Retinal pigment epithelial cell (primary cell): ENCODE results near the gene GRIK5.
"Not testable (repeated sequence)": the region's sequence is repeated elsewhere in the genome, so short reads cannot be mapped to it uniquely, and the experiment has no call there.

ENCODE experiments used
- DNase-seq: peaks from one replicate; pipeline ENCODE4 v3.0.0-alpha.2; 2010; ENCODE audit warnings: low read depth
- H3K4me3 ChIP-seq: 2 replicates; pipeline ENCODE4 v1.5.1; 2011; ENCODE audit warnings: mild to moderate bottlenecking, low read length, control low read depth, moderate library complexity
- TF ChIP-seq, protein P1 (sequence below): conservative IDR thresholded peaks from 2 replicates; pipeline ENCODE4 v1.5.1; 2011; ENCODE audit warnings: low read depth, low read length, control low read depth, inconsistent platforms

GRIK5 gene

DNA sequence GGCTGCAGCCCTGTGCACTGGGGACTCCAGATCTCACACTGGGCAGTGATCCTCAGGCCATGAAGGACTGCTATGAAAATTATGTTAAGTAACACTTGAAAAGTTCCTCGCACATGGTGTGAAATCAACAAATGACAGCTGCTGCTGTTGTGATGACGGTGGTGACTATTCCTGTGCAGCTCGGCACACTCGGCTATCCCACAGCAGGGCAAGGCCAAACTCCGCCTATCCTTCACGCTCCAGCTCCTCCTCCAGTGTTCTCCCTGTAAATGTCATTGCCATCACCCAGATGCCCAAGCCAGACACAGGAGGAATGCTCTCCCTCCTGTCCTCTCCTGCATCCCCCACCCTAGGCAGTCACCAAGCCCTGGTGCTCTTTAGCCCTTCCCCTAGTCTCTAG lies 31.3 kb downstream of the GRIK5 start:
- TF ChIP-seq, protein P1, sequence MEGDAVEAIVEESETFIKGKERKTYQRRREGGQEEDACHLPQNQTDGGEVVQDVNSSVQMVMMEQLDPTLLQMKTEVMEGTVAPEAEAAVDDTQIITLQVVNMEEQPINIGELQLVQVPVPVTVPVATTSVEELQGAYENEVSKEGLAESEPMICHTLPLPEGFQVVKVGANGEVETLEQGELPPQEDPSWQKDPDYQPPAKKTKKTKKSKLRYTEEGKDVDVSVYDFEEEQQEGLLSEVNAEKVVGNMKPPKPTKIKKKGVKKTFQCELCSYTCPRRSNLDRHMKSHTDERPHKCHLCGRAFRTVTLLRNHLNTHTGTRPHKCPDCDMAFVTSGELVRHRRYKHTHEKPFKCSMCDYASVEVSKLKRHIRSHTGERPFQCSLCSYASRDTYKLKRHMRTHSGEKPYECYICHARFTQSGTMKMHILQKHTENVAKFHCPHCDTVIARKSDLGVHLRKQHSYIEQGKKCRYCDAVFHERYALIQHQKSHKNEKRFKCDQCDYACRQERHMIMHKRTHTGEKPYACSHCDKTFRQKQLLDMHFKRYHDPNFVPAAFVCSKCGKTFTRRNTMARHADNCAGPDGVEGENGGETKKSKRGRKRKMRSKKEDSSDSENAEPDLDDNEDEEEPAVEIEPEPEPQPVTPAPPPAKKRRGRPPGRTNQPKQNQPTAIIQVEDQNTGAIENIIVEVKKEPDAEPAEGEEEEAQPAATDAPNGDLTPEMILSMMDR: no peak
- H3K4me3 ChIP-seq: no peak overlapping the region
- no peak for DNase-seq

DNA sequence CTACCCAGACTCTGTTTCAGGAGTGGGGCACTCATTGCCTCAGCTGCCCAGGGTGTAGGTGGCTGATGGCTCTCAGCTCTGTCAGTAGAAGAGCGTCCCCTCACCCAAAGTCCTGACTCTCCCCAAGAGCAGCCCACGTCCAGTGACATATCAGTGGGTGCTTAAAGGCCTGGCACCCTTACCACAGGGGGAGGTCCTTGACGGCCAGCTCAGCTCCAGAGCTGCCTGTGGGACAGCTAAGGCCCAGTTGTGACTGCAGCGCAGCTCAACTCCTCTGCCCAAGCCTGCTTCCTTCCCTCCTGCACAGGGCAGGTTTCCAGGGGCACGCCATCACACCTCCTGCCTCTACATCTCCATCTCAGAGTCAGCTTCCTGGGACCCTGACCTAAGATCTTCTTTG lies 32.4 kb downstream of the GRIK5 start:
- TF ChIP-seq, protein P1: no peak

DNA sequence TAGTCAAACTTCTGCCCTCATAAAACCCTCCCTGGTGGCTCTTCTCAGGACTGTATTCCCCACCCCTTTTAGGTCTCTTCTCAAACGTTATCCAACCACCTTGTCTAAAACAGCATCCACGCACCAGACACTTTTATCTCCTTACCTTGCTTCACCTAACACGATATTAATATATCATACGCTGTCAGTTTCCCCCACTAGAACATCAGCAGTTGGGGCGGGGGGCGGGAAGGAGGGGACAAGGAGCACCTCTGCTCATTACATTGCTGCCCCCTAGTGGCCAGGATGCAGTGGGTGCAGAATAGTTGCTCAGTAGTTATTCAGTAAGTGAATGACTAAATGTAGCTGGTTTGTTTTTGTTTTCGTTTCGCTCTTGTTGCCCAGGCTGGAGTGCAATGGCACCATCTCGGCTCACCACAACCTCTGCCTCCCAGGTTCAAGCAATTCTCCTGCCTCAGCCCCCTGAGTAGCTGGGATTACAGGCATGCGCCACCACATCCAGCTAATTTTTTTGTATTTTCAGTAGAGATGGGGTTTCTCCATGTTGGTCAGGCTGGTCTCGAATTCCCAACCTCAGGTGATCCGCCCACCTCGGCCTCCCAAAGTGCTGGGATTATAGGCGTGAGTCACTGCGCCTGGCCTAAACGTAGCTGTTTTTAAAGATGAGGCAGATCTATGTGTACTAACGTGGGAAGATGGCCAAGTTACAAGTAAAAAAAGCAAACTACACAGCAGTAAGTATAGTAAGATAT lies 35.2 kb downstream of the GRIK5 start:
- not testable (repeated sequence) for H3K4me3 ChIP-seq, DNase-seq
- TF ChIP-seq, protein P1: peak; percentile 91

More for the DNA sequence above, 32.4 kb downstream of the GRIK5 start:
- no peak for DNase-seq
- H3K4me3 ChIP-seq: no peak overlapping the region

DNA sequence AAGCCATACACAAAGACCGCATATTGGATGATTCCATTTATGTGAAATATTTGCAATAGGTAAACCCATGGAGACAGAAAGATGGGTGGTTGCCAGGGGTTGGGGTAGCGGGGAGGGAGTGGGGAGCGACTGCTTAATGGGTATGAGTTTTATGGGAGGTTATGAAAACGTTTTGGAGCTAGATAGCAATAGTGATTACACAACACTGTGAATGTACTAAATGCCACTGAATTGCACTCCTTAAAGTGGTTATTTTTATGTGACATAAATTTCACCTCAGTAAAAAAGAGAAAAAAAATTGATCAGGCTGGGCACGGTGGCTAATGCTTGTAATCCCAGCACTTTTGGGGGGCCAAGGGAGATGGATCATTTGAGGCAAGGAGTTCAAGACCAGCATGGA lies 36.6 kb downstream of the GRIK5 start:
- TF ChIP-seq, protein P1: no peak
- DNase-seq: no peak
- H3K4me3 ChIP-seq: no peak overlapping the region

DNA sequence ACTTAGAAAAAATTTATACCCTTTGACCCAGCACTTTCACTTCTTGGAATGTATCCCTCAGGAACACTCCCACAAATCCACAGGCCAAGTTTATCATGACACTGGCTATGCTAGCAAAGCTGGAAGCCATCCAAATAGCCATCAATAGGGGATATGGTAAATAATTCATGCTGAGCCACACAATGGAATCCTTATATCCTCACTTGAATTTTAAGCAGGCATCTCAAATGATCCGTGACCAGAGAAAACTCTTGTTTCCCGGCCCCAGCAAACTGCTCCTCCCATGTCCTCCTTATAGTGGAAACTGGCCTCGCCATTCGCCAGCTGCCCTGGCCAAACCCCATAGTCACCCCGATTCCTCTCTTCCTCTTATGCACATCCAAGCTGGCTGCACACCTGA lies 37.6 kb downstream of the GRIK5 start:
- TF ChIP-seq, protein P1: no peak
- no peak for DNase-seq
- H3K4me3 ChIP-seq: no peak overlapping the region

DNA sequence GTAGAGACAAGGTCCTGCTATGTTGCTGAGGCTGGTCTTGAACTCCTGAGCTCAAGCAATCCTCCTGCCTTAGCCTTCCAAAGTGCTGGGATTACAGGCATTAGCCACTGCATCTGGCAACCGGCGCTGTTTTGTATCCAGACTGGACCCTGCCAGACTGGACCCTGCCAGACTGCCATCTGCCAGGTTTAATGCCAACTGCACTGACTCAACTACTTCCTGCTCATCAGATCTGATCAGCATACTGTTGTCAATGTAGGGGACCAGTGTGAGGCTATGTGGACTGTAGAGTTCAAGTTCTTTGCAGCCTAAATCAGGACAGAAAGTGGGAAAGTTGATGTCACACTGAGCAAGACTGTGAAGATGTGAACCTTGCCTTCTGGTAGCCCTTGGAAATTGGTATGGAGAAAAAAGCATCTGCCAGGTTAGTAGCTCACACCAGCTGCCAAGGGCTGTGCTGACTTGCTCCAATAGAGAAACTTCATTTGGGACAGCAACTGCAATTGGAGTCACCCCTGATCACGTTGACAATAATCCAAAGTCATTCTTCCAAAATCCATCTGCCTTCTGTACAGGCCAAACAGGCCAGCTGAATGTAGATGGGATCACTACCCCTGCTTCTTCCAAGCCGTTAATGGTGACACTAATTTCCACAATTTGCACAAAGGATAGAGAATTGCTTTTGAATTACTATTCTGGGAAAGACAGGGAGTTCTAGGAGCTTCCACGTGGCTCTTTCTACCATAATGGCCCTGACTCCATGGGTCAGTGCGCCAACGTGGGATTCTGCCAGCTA lies 39.2 kb downstream of the GRIK5 start:
- TF ChIP-seq, protein P1: no peak
- H3K4me3 ChIP-seq: no peak overlapping the region
- no peak for DNase-seq
